ENCODE results near the gene MTCH2.
"Not testable (repeated sequence)": the region's sequence is repeated elsewhere in the genome, so short reads cannot be mapped to it uniquely, and the experiment has no call there.

The MTCH2 gene

DNA sequence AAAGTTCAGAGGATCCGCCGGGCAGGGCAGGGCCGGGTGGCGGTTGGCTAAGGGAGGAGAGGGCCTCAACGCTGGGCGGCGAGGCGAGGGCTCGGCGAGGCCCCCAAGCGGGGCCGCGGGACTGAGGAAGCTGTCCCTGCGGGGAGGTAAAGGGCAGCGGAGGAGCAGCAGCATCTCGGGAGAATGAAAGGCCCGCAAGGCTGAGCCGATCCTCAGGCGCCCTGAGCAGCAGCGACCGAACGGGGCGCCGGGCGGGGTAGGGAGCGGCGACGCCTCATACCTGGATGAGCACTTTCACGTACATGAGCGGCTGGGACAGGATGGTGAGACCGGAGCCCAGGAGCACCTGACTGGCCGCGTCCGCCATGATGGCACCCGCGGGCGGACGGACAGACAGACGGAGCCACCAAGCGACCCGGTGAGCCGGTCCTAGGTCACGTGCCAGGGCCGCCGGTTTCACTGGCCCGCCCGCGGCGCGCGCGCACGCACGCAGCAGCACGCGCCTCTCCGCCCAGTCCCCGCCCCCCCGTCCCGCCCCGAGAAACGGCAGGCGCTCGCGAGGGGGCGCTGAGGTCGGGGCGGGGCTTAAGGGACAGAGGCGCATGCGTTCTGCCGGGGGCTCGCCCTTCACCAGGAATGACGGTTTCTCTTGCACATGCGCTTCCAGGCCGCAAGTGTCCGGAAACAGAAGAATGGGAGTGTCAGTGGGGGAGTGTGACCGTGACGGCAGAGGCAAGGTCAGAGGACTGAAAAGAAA, at the start of gene MTCH2:
Gene MTCH2, minus strand, starts transcription at position 461 of the 757 bp plus-strand sequence. Its CDS starts 94 bp downstream, at position 367.
- peak; percentile 93 to 95 for DNase-seq (ENCODE audit: low read depth in 2 of 2)

DNA sequence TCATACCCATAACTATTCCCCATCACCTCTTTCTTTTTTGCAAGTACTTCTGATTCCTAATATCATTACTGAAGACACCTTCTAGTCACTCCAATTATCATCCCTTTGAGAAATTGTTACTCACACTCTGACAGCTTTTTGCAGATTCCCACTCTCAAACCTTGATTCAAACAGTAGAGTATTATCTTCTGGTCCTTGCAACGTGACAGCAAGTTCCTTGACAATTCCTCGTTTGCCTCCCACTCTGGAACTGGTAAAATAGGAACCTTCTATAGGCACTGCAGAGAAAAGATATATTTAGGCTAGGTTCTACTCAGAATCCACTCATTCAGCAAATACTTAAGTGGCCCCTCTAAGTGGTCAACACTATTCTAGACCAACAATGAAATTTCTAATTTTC, 49.6 kb upstream of the MTCH2 start:
- DNase-seq (ENCODE audit: low read depth in 2 of 2), result no peak

DNA sequence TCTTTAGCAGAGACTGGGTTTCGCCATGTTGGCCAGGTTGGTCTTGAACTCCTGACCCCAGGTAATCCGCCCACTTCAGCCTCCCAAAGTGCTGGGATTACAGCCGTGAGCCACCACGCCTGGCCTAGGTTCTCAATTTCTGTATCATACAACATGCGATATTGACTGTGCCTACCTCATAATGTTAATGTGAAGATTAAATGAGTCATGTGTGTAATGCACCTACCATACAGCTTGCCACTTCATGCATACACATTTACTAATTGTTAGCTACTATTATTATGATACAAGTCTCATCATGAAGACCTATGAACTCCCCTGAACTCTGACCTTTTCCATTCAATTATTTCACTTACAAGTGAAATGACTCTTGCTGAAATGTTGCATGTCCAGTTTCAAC, 47.1 kb upstream of the MTCH2 start:
- no peak for DNase-seq (ENCODE audit: low read depth in 2 of 2)

DNA sequence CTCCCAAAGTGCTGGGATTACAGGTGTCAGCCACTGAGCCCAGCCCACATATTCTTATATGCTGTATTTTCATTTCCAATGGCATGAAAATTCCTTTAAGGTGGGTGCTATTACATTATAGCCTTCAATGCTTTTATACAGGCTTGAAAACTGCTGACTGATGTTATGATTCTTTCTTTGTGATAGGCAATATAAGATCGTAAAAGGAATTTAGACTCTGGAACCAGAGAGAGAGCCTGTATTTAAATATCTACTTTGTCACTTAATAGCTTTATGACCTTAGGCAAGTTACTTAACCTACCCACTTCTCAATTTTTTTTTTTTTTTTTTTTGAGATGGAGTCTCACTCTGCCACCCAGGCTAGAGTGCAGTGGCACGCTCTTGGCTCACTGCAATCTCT, 46.6 kb upstream of the MTCH2 start:
- DNase-seq (ENCODE audit: low read depth in 2 of 2), result no peak

DNA sequence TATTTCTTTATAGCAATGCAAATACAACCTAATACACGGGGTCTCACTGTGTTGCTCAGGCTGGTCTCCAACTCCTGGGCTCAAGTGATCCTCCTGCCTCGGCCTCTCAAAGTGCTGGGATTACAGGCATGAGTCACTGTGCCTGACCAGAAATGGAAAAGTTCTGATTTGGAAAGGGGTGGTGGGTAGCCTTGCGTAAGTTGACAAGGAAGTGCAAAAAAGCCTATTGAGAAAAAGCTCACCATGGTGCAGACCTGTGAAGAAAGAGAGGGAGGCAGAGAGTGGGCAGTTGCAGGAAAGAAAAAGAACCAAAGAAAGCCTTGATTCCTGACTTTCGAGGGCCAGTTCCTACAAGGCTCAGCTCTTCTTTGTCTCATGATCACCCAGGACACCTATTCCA, 45.8 kb upstream of the MTCH2 start:
- DNase-seq (ENCODE audit: low read depth in 2 of 2), result no peak

DNA sequence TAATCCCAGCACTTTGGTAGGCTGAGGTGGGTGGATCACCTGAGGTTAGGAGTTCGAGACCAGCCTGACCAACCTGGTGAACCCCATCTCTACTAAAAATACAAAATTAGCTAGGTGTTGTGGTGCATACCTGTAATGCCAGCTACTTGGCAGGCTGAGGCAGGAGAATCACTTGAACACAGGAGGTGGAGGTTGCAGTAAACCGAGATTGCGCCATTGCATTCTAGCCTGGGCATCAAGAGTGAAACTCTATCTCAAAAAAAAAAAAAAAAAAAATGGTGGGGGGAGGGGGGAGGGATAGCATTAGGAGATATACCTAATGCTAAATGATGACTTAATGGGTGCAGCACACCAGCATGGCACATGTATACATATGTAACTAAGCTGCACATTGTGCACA, 44.3 kb upstream of the MTCH2 start:
- not testable (repeated sequence) for DNase-seq (ENCODE audit: low read depth in 2 of 2)

DNA sequence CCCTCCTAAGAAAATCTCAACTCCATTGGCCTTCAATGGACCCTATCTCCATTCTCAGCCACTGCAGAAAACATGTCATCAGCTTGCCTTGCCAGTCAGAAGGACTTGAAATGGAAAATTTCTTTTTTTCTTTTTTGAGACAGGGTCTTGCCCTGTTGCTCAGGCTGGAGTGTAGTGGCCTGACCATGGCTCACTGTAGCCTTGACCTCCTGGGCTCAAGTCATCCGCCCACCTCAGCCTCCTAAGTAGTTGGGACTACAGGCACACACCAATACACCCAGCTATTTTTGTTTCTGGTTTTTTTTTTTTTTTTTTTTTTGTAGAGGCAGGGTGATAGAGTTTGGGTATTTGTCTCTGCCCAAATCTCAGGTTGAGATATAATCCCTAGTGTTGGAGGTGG, 43.8 kb upstream of the MTCH2 start:
- DNase-seq (ENCODE audit: low read depth in 2 of 2), result no peak

DNA sequence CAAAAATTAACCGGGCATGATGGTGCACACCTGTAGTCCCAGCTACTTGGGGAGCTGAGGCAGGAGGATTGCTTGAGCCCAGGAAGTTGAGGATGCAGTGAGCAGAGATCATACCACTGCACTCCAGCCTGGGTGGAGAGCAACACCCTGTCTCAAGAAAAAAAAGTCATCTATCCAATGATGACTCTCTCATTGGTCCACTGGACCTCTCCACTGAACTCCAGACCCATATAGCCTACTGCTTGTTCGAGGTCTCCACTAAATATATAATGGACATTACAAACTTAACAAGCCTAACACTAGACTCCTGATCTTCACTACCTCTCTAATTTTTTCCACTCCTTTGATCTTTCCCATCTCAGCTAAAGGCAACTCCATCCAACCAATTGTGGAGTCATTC, 33.5 kb upstream of the MTCH2 start:
- DNase-seq (ENCODE audit: low read depth in 2 of 2), result no peak

DNA sequence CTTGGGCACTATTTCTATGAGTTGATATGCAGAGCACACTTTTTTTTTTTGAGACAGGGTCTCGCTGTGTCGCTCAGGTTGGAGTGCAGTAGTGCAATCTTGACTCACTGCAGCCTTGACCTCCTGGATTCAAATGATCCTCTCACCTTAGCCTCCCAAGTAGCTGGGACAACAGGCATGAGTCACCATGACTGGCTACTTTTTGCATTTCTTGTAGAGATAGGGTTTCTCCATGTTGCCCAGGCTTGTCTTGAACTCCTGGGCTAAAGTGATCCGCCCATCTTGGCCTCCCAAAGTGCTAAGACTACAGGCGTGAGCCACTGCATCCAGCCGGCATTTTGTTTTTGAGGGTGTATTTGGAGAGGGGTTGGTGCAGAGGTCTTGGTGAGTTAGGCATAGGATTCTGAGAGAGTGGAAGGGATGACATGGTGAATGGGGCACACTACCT, 29.9 kb upstream of the MTCH2 start:
- DNase-seq (ENCODE audit: low read depth in 2 of 2), result no peak

DNA sequence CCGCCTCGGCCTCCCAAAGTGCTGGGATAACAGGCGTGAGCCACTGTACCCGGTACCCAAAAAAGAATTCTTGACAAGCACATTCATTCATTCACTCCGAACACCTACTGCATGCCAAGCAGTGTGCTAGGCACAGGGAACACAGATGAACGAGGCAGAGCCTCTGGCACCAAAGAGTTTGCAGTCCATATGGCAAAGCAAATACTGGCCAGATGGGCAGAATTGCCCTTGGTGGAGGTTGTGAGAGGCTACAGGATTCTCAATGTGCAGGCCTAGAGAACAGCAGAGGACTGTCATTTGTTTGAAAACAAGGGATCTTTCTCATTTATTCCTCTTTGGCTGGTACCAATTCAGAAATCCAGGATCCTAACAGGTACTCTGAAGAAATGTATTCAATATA, 27.5 kb upstream of the MTCH2 start:
- no peak for DNase-seq (ENCODE audit: low read depth in 2 of 2)

DNA sequence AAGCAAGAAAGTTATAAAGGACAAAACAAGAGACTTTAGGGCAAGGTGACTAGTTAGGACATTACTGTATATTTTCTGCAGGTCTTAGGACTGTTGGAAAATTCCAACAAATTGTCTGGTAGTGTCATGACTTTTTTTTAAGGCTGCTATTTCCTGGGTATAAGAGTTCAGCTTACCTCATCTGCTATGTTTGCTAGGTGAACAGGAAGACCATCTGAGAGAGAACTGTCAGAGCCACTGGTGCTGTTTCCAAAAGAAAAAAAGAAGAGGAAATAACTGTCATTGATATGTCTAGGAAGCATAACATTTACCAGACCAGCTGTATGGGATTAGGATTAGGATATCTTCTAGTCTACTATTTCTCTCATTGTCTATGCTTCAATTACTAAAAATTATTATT, 26.3 kb upstream of the MTCH2 start:
- no peak for DNase-seq (ENCODE audit: low read depth in 2 of 2)

DNA sequence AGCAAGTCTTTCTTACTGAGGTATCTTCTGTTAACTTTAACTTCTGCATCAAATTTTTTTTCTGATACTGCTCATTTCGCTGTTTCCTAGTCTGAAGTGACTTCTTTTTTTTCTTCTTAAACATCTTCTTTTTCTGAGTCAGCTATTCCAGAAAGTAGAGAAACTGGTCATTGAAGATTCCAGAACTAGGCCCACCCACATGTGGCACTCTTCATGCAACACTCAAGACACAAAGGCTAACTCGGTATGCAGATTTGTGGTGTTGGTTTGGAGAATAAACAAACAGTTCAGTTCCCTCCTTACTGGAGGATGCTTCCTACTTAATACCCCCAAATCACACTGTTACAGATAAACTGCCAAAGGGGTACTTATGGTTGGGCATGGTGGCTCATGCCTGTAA, 25.2 kb upstream of the MTCH2 start:
- no peak for DNase-seq (ENCODE audit: low read depth in 2 of 2)

DNA sequence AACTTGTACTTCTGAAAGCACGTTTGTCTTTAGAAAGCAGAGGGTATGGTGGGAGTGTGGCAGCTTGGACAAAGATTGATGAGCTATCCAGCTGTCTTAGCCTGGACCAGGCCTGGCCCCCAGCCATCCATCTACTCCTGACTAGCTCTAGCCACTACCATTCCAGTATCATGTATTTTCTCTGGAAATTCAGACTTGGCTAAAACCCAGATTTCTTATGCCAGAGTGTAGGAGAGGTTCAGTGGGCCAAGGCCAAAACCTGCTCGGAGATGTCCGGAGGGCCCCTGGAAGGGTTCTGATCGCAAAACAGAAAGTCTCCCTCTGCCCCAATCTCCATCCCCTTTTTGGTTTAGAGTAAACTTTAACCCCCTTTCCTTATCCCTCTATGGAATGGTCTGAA, 24.8 kb upstream of the MTCH2 start:
- no peak for DNase-seq (ENCODE audit: low read depth in 2 of 2)

DNA sequence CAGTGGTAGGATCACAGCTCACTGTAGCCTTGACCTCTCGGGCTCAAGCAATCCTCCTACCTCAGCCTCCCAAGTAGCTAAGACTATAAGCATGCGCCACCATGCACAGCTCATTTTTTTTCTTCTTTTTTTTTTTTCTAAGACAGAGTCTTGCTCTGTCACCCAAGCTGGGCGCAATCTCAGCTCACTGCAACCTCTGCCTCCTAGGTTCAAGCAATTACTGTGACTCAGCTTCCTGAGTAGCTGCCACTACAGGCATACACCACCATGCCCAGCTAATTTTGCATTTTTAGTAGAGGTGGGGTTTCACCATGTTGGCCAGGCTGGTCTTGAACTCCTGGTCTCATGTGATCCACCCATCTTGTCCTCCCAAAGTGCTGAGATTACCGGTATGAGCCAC, 22.6 kb upstream of the MTCH2 start:
- DNase-seq (ENCODE audit: low read depth in 2 of 2), result not testable (repeated sequence)

DNA sequence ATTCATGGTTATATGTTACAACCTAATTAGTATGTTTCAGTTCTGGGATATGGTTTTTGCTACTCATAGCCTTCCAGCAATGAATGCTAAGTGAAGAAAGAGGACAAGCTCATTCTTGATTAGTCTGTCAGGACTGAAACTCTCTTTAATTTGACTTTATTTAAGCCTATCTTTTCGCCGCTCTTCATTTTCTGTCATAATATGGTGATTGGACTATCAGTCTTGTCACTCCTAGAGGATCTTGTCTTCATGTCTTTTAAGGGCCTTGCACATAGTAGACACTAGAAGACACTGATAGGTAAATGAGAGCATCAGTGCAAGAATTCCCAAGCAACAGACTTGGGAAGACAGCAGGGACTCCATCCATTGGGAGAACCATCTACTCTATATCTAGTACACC, 18.9 kb upstream of the MTCH2 start:
- no peak for DNase-seq (ENCODE audit: low read depth in 2 of 2)

DNA sequence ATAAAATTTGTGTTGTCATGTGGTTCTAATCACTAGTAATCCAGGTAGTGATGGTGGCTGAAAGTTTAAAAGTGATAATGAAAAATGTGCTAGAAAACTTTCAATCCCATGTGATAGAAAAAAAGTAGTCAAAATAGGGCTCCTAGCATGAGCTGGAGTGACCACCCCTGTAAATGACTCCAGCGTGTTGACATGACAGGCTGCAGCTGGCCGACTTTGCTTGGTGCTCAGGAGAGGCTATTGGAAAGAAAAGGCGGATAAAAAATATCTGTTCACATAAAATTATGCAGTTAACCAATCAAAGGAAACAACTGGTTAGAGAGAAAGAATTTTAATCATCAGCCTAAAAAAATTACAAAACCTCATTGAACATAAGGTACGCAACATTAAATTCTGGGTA, 16.9 kb upstream of the MTCH2 start:
- no peak for DNase-seq (ENCODE audit: low read depth in 2 of 2)

DNA sequence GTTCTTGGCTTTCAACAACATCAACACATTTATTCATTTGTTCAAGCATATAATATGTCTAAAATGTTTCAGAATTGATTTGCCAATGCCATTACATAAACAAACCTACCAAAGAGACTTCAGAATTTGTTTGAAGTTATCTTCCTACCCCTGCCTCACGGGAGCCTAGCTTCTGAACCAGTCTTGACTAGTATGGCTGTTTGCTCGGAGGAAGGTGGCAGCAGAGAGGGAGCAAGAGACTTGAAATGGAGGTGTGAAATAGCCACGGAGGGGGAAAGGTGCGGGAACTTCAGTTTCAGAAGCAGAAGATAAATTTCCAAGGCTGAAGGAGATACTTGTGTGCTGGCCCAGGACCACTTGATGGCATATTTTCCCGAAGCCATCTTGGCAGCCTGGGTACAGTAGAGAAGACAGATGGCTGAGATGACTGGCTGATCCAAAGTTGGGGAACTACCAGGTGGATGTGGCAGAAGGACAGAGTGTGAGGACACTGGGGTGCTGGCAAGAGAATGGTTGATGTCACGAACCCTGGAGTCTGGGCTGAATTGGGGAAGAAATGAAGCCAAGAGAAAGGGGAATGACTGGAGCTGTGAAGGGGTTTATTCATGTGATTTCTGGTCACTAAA, 14.0 kb upstream of the MTCH2 start:
- no peak for DNase-seq (ENCODE audit: low read depth in 2 of 2)

DNA sequence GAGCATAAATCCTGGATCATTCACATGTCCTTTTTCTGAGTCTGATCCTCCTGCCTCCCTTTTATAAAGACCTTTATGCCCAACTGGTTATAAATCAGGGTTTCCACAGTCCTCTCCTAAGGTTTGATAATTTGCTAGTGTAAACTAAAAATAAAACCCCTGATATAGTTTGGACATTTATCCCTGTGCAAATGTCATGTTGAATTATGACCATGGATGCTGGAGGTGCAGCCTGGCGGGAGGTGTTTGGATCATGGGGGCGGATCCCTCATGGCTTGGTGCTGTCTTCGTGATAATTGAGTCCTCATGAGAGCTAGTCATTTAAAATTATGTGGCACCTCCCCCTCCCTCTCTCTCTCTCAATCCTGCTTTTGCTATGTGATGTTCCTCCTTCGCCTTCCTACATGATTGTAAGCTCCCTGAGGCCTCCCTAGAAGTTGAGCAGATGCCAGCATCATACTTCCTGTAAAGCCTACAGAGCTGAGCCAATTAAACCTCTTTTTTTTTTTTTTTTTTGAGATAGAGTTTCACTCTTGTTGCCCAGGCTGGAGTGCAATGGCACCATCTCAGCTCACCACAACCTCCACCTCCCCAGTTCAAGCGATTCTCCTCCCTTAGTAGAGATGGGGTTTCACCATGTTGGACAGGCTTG, 9.6 kb upstream of the MTCH2 start:
- DNase-seq (ENCODE audit: low read depth in 2 of 2), result no peak

DNA sequence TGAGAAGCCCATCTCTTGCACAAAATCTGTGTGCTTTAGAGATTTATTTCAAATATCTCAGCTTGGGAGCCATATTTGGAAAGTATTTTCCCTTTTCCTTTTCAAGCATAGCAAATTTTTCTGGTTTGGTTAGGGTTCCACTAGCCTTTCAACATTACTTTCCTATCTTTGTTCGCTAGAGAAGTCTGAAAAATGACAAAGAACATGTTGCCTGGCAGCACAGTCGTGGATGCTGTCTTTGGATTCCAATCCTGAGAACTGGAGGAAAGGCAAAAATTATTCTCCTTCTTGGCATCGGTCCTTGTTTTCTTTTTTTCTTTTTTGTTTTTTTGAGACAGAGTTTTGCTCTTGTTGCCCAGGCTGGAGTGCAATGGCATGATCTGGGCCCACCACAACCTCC, 6.9 kb upstream of the MTCH2 start:
- DNase-seq (ENCODE audit: low read depth in 2 of 2), result no peak

DNA sequence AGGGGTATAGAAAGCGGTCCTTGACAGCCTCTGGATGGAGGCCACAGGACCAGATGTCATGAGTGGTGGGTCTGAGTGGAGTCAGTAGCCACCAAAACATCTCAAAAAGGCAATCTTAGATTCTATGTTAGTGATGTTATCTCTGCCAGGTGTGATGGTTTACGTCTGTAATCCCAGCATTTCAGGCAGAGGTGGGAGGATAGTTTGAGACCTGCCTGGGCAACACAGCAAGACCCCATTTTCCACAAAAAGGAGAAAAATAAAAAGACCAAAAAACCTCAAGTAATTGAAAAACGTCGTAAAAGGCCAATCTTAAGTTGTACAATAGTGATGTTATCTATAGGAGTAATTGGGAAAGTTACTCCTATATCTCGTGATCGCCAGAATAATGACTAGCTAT, 3.7 kb upstream of the MTCH2 start:
- no peak for DNase-seq (ENCODE audit: low read depth in 2 of 2)

DNA sequence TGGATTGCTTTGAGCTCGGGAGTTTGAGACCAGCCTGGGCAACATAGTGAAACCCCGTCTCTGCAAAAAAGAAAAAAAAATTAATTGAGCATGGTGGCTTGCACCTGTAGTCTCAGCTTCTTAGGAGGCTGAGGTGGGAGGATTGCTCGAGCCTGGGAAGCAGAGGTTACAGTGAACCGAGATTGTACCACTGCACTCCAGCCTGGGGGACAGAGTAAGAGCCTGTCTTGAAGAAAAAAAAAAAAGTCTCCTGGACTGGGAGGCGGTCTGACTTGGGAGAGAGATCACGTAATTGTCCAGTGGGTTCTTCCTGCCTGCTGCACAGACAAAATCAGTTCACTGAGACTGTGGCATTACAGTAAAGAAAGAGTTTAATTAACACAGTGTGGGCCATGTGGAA, 3.1 kb upstream of the MTCH2 start:
- no peak for DNase-seq (ENCODE audit: low read depth in 2 of 2)

DNA sequence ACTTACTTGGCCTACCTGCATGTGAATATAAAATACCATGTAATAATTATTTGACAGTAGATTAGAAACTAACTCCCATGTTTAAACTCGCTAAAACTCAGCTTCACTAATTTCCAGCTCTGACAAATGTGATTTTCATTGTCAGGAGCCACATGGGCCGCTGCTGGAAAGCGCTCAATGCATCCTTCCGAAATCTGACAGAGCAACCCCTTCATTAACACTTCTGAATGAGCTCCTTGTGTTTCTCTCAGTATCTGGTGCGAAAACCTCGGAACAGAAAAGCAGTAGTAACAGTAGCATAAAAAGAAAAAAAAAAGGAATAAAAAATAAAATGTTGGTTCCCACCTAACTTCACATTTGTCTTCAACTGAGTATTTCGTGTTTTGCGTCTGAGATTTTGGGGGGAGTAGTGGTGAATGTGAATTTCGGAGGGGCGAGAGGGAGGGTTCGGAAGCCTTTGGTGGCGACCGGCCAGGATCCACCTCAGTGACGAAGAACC, 710 bp downstream of the MTCH2 start:
- DNase-seq (ENCODE audit: low read depth in 2 of 2), result no peak

DNA sequence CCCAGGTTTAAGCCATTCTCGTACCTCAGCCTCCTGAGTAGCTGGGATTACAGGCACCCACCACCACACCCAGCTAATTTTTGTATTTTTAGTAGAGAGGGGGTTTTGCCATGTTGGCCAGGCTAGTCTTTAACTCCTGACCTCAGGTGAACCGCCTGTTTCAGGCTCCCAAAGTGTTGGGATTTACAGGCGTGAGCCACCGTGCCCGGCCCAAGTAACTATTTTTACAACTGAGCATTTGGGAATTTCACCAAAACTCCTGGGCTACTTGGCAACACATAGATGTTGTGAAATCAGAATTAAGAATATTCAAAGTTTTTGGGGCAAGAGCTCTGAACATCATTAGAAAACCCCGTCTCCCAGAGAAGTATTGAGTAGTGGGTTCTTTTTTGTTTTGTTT, 1.9 kb downstream of the MTCH2 start:
- DNase-seq (ENCODE audit: low read depth in 2 of 2), result not testable (repeated sequence)

All from stimulated activated CD4-positive, alpha-beta T cell treated with anti-CD3 and anti-CD28 coated beads, Interleukin-1b, Interleukin-23, amount 100 ng/mL, for 4 hours (primary cell).